Hippocampal formation (tissue), 2 donors: ENCODE data around the gene PPP1R12C.

Experiments used
- DNase-seq, 2 donors: peaks; one replicate each; lab custom pipeline; 2025; lab: John Stamatoyannopoulos, UW

Gene PPP1R12C

GRCh38 chr19:55046975-55047622, 70.3 kb downstream of the PPP1R12C start:
- no peak for DNase-seq

DNA sequence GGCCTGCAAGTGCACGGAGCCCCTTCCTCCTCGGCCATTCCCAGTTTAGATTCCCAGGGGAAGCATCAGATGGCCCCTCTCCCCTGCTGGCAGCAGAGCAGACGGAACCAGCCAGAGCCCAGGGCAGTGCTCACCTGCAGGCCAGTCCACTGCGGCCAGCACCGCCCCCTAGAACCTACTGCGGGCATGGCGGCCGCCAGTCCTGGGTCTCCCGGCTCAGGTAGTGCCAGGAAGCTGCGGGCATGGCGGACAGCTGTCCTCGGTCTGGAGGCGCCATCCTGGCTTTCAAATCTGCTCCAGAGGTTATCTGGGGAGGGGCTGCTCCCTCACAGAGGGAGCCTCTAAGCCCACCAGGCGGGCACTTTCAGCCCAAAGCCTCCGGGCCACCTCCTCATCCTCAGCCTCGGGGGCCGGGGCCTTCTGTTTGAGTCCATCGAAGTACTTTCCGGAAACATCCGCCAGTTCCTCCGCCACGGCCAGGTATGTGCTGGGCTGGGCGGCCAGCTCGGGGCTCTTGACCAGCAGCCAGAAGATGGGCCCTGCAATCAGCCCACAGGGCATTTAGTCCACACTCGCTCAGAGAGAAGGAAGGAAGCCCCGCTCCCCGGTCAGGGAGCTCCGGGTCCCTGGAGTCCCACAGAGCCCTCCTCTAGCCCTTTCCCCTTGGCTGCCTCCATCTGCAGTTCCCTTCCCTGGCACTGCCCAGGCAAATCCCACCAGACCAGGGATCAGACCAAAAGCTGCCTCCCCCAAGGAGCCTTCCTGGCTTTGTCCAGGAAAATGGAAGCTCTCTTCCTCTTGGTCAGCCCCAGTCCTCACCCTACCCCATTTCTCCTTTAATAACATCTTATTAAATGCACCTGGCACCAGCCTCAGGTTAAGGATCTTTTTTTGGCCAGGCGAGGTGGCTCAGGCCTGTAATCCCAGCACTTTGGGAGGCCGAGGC, 72.4 kb downstream of the PPP1R12C start:
- DNase-seq = no peak

DNA sequence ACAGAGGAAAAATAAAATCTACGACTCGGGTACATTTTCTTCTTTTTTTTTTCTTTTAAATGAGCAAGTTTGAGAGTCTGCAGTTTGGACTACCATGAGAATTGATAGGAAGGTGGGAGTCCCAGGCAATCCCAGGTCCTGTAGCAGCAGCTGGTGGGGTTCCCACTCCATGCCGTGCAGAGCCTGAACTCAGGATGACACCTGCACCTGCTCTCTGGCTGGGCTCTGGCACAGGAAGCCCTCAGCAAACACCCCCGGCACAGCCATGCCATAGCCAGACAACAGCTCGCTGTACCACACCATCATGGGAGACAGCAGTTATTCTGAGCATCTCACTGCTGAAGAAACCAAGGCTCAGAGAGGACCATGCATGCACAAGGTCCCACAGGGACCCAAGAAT, 73.2 kb downstream of the PPP1R12C start:
- DNase-seq = no peak

DNA sequence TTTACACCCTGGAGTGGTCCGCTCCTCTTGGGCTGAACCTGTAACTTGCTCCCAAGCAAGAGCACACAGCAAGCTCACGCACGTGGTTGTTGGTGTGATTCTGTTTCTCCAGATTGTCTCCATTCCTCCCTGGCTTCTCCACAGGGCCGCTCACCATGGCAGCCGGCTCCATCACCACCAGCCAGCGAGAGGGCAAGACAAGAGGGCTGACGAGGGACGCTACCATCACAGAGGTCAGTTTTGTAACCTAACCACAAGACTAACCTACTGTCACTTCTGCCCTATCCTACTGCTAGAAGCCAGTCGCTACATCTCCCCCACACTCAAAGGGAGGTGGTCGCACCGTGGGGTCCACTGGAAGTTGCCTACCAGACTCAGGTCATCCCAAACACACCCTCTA, 74.7 kb downstream of the PPP1R12C start:
- DNase-seq = no peak

GRCh38 chr19:55042344-55042678, 75.1 kb downstream of the PPP1R12C start:
- no peak for DNase-seq

DNA sequence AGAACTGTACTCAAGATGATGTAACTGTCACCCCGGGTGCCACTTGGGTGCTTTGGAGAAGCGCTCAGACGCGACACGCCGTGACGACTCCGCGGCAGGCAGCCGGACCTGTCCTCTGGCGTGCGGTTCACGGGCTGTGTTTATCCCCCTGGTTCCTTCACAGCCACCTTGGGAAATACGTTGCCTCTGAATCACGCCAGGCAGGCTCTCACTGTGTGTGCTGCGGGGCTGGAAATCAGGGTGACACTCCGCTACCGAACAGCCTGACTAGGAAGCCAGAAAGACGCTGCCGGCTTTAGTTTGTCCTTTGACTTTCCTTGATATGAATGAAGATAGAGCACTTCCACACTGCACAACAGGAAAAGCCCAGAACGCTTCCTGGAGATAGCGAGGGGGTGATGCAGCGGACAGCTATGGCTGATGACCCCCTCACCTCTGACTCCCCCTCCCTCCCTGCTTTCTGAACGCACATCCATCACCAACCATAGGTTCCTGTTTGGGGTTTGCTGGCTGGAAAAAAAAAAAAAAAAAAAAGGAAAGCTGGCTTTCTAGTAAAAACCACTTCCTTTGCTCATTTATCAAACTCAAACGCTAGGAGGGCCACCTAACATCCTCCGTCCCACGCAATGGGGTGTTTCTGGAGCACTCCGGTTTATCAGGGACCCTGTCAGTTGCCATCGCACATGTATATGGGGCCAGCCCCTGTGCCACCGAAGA, 75.7 kb downstream of the PPP1R12C start:
- no peak for DNase-seq

DNA sequence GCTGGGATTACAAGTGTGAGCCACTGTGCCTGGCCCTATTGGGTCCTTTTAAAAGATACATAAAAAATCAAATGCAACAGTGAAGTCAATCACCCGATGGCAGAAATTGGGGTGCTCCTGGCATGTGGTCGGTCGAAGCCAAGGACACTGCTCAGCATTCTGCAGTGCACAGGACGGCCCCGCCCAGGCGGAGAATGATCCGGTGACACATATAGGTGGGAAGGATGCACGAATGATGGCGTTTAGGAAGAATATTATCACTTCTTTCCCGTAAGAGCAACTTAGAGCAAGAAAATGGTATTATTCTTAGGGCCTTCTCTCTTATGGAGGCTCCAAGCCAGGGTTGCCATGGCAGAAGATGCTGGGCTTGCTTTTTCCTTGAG, 76.2 kb downstream of the PPP1R12C start:
- no peak for DNase-seq
